IMR-90 (cell line): ENCODE data around the gene ADAMTSL5. TPM values are rescaled to one million over a fixed set of nuclear protein-coding genes. Genes with fewer than 3 reads are reported as not detected.

ENCODE experiments used
- ATAC-seq: fragments of 200-7000 bp; cut with Tn5 transposase; 2 replicates; pipeline ENCODE4 v1.9.1; 2020; ENCODE audit warnings: low read depth, mild to moderate bottlenecking, moderate library complexity
- BruUV-seq: library from RNA; stranded (reverse); fragments of 400-500 nt; replicated peaks from 2 replicates; lab custom pipeline; 2021; lab: Mats Ljungman, UMichigan
- CTCF ChIA-PET: fragments of 300-600 bp; formaldehyde crosslinking; extraction: SDS; loops from one replicate; lab custom pipeline; 2021; ENCODE audit warnings: antibody characterized with exemption; lab: Yijun Ruan, JAX
- POLR2A ChIA-PET: fragments of 300-600 bp; sonication (Branson Sonifier 250); formaldehyde crosslinking; loops from one replicate; lab custom pipeline; 2022; ENCODE audit warnings: antibody characterized with exemption; ENCODE audit not compliant: unreplicated experiment; lab: Charles Lee
- DNase-seq: peaks from one replicate; pipeline ENCODE4 v3.0.0; 2013
- H2AFZ ChIP-seq: replicated peaks from 2 replicates; pipeline ENCODE3; 2013; ENCODE audit warnings: low read length, mild to moderate bottlenecking; ENCODE audit not compliant: poor library complexity
- H2AK5ac ChIP-seq: 2 replicates; pipeline ENCODE4 v1.6.1; 2013; ENCODE audit warnings: low read depth, low read length, inconsistent platforms
- H2AK9ac ChIP-seq: replicated peaks from 2 replicates; pipeline ENCODE3; 2013; ENCODE audit warnings: mild to moderate bottlenecking, low read depth, low read length, moderate library complexity; ENCODE audit not compliant: poor library complexity
- H2BK120ac ChIP-seq: 2 replicates; pipeline ENCODE4 v1.6.1; 2013; ENCODE audit warnings: low read depth, low read length, inconsistent platforms
- H2BK15ac ChIP-seq: 3 replicates; pipeline ENCODE4 v1.6.1; 2013; ENCODE audit warnings: low read depth, low read length, inconsistent platforms
- H2BK20ac ChIP-seq: 2 replicates; pipeline ENCODE4 v1.6.1; 2013; ENCODE audit warnings: low read depth, mild to moderate bottlenecking, inconsistent platforms, low read length, moderate library complexity
- H2BK5ac ChIP-seq: 2 replicates; pipeline ENCODE4 v1.6.1; 2013; ENCODE audit warnings: mild to moderate bottlenecking, low read depth, low read length, inconsistent platforms; ENCODE audit not compliant: poor library complexity, severe bottlenecking
- H3K14ac ChIP-seq: replicated peaks from 2 replicates; pipeline ENCODE4 v1.6.1; 2013; ENCODE audit warnings: low read depth, low read length, inconsistent platforms
- H3K18ac ChIP-seq: 2 replicates; pipeline ENCODE4 v1.6.1; 2013; ENCODE audit warnings: low read depth, low read length, control low read depth
- H3K23ac ChIP-seq: 2 replicates; pipeline ENCODE4 v1.6.1; 2013; ENCODE audit warnings: low read depth, low read length, inconsistent platforms
- H3K27ac ChIP-seq: 2 replicates; pipeline ENCODE4 v1.5.1; 2013; ENCODE audit warnings: mild to moderate bottlenecking, control low read depth, low read length; ENCODE audit not compliant: insufficient read depth
- H3K27me3 ChIP-seq: 2 replicates; pipeline ENCODE4 v1.6.1; 2013; ENCODE audit warnings: low read length; ENCODE audit not compliant: control insufficient read depth, insufficient read depth
- H3K36me3 ChIP-seq: 2 replicates; pipeline ENCODE4 v1.6.1; 2013; ENCODE audit warnings: low read length, mixed read lengths; ENCODE audit not compliant: control insufficient read depth, insufficient read depth
- H3K4ac ChIP-seq: 2 replicates; pipeline ENCODE4 v1.6.1; 2013; ENCODE audit warnings: low read depth, low read length, inconsistent platforms
- H3K4me1 ChIP-seq: 2 replicates; pipeline ENCODE4 v1.6.1; 2013; ENCODE audit warnings: low read length, mixed read lengths; ENCODE audit not compliant: control insufficient read depth, insufficient read depth
- H3K4me2 ChIP-seq: 2 replicates; pipeline ENCODE4 v1.6.1; 2013; ENCODE audit warnings: low read depth, mild to moderate bottlenecking, control low read depth, low read length, moderate library complexity
- H3K4me3 ChIP-seq: 2 replicates; pipeline ENCODE4 v1.5.1; 2013; ENCODE audit warnings: low read depth, mild to moderate bottlenecking, control low read depth, low read length, moderate library complexity; ENCODE audit not compliant: insufficient read depth
- H3K56ac ChIP-seq: 2 replicates; pipeline ENCODE4 v1.6.1; 2013; ENCODE audit warnings: low read length, inconsistent platforms; ENCODE audit not compliant: insufficient read depth; ENCODE audit errors: extremely low read depth
- H3K79me1 ChIP-seq, 2 experiments: 2 replicates each; pipeline ENCODE4 v1.6.1; 2013; ENCODE audit warnings: low read length in 2 of 2, inconsistent platforms in 1 of 2, low read depth in 1 of 2
- H3K9ac ChIP-seq: 2 replicates; pipeline ENCODE4 v1.6.1; 2013; ENCODE audit warnings: low read depth, low read length, control low read depth
- H3K9me1 ChIP-seq: 2 replicates; pipeline ENCODE4 v1.6.1; 2013; ENCODE audit warnings: low read length, inconsistent platforms; ENCODE audit not compliant: insufficient read depth
- H3K9me3 ChIP-seq: 2 replicates; pipeline ENCODE4 v1.6.1; 2013; ENCODE audit warnings: low read length; ENCODE audit not compliant: control insufficient read depth, insufficient read depth
- H4K20me1 ChIP-seq: 2 replicates; pipeline ENCODE4 v1.6.1; 2013; ENCODE audit warnings: low read length, inconsistent platforms; ENCODE audit not compliant: insufficient read depth
- H4K5ac ChIP-seq: 2 replicates; pipeline ENCODE4 v1.6.1; 2013; ENCODE audit warnings: mild to moderate bottlenecking, low read depth, low read length, control low read depth
- H4K8ac ChIP-seq, 2 experiments: 2 replicates each; pipeline ENCODE4 v1.6.1; 2013; ENCODE audit warnings: low read depth in 2 of 2, low read length in 2 of 2, control low read depth in 1 of 2, inconsistent platforms in 1 of 2
- H4K91ac ChIP-seq: 2 replicates; pipeline ENCODE4 v1.6.1; 2013; ENCODE audit warnings: low read depth, low read length, inconsistent platforms; ENCODE audit not compliant: insufficient read depth
- BHLHE40 ChIP-seq: fragments of 150-350 bp; IDR thresholded peaks from 2 replicates; pipeline ENCODE4 v1.6.1; 2016; ENCODE audit warnings: mild to moderate bottlenecking, low read depth, low read length
- CHD1 ChIP-seq: IDR thresholded peaks from 2 replicates; pipeline ENCODE4 v1.6.1; 2012; ENCODE audit warnings: low read depth, low read length, improper control_type of control experiment
- FOS ChIP-seq: fragments of 150-350 bp; IDR thresholded peaks from 2 replicates; pipeline ENCODE4 v1.6.1; 2016; ENCODE audit warnings: low read depth, low read length
- MAFK ChIP-seq: IDR thresholded peaks from 2 replicates; pipeline ENCODE4 v1.6.1; 2012; ENCODE audit warnings: low read depth, low read length, improper control_type of control experiment
- MAZ ChIP-seq: IDR thresholded peaks from 2 replicates; pipeline ENCODE4 v1.6.1; 2012; ENCODE audit warnings: low read depth, mild to moderate bottlenecking, low read length, improper control_type of control experiment, moderate library complexity, borderline replicate concordance
- MXI1 ChIP-seq: IDR thresholded peaks from 2 replicates; pipeline ENCODE4 v1.6.1; 2012; ENCODE audit warnings: low read depth, mild to moderate bottlenecking, low read length, moderate library complexity, borderline replicate concordance
- NFE2L2 ChIP-seq: fragments of 150-350 bp; IDR thresholded peaks from 2 replicates; pipeline ENCODE4 v1.6.1; 2016; ENCODE audit warnings: low read depth, mild to moderate bottlenecking, low read length
- POLR2A ChIP-seq: IDR thresholded peaks from 2 replicates; pipeline ENCODE4 v1.6.1; 2012; ENCODE audit warnings: mild to moderate bottlenecking, low read depth, low read length
- RAD21 ChIP-seq: IDR thresholded peaks from 2 replicates; pipeline ENCODE4 v1.6.1; 2012; ENCODE audit warnings: low read length, improper control_type of control experiment
- RCOR1 ChIP-seq: IDR thresholded peaks from 2 replicates; pipeline ENCODE4 v1.6.1; 2012; ENCODE audit warnings: mild to moderate bottlenecking, low read length, improper control_type of control experiment; ENCODE audit not compliant: insufficient replicate concordance
- RFX5 ChIP-seq: IDR thresholded peaks from 2 replicates; pipeline ENCODE4 v1.8.0; 2012; ENCODE audit warnings: low read depth, mild to moderate bottlenecking, low read length, moderate library complexity
- SMC3 ChIP-seq: fragments of 150-350 bp; IDR thresholded peaks from 2 replicates; pipeline ENCODE4 v1.6.1; 2016; ENCODE audit warnings: low read depth, mild to moderate bottlenecking, antibody characterized with exemption, low read length, moderate library complexity
- WGBS, 2 experiments: methylation state at CpG; one replicate each; pipeline versions ENCODE4 v1.1.5 to v1.1.7; 2013; ENCODE audit warnings: missing lambda C conversion rate in 2 of 2; ENCODE audit not compliant: insufficient read length in 1 of 2; ENCODE audit errors: extremely low coverage in 2 of 2; 5-methylcytosine and 5-hydroxymethylcytosine counted together
- dilution Hi-C: fragments of 300-500 bp; cut with HindIII; formaldehyde crosslinking; loops from one replicate; pipeline ENCODE4 v1.14.3; 2018; ENCODE audit warnings: low sequenced_read_pairs; ENCODE audit not compliant: unreplicated experiment
- in situ Hi-C: fragments of 300-500 bp; cut with MboI; formaldehyde crosslinking; loops from 3 replicates; pipeline ENCODE4 v1.14.3; 2019; ENCODE audit warnings: low sequenced_read_pairs, inconsistent platforms, mixed read lengths
- intact Hi-C: fragments of 100-400 bp; cut with micrococcal nuclease; formaldehyde crosslinking; loops from 2 replicates; pipeline ENCODE4 v1.10.0; 2022
- polyA plus RNA-seq, 3 experiments: library from polyadenylated mRNA; depleted of rRNA; stranded (reverse); fragments of >200 nt; gene quantifications; 2 replicates each; pipeline ENCODE4 v1.2.3, GENCODE V29; 2012; ENCODE audit warnings: low replicate concordance in 1 of 3
- total RNA-seq: library from RNA; depleted of rRNA; stranded (reverse); fragments of >200 nt; gene quantifications from 2 replicates; pipeline ENCODE4 v1.2.3, GENCODE V29; 2012
- TF ChIP-seq, protein P1 (sequence below): conservative IDR thresholded peaks from 2 replicates; pipeline ENCODE4 v1.5.1; 2012; ENCODE audit warnings: mild to moderate bottlenecking, low read depth, low read length, improper control_type of control experiment
- TF ChIP-seq, protein P2 (sequence below): fragments of 150-350 bp; IDR thresholded peaks from 2 replicates; pipeline ENCODE4 v1.6.1; 2017; ENCODE audit warnings: mild to moderate bottlenecking, antibody characterized with exemption, low read length, low read depth

The ADAMTSL5 gene
- total and polyA plus RNA-seq, 2 of the 4 experiments (the other 2 are of a cell fraction), result 0.90 to 10.8 TPM

DNA sequence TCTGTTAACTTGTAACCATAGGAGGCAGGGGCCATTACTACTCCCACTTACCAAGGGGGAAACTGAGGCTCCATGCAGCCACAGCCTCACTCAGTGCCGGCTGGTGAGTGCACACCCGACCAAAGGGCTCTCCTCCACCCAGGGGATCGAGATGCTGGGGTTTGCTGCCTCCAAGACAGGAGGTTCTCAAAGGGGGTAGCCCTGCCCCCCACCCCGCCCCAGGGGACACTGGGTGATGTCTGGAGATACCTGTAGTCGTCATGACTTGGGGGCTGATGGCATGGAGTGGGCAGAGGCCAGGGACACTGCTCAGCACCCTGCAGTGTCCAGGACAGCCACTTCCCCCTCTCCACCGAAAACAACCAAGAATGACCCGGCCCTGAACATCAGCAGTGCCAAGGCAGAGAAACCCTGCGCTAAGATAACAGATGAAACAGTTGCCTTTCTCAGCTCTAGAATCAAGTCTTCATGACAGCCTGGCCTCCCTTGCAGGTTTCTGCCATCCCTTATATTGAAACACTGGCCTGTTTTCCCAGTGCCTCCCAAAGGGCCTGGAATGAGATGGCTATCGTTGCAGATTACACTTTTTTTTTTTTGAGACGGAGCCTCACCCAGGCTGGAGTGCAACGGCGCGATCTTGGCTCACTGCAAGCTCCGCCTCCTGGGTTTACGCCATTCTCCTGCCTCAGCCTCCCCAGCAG lies 18.6 kb downstream of the ADAMTSL5 start:
- Histone ChIP-seq H3K9me3 (no peaks in the 10 kb centered on the region), H2AK5ac (no peak overlapping the region), H3K9me1 (no peaks in the 10 kb centered on the region), H3K4me1 (peaks cover 9% of the 10 kb centered on the region), H3K4ac (no peak overlapping the region), H2AFZ (no peak overlapping the region), H2BK20ac (no peak overlapping the region), H2AK9ac (no peak overlapping the region), H3K9ac (no peak overlapping the region), H3K56ac (no peak overlapping the region), H3K14ac (no peak overlapping the region), H4K8ac (no peak overlapping the region), H2BK5ac (no peak overlapping the region), H2BK120ac (no peak overlapping the region), H3K27ac (no peak overlapping the region), H3K79me1 (no peaks in the 10 kb centered on the region), H3K23ac (no peak overlapping the region), H4K20me1 (peaks cover 3% of the 10 kb centered on the region; the same call in 1 of the 2 replicates), H3K4me2 (no peak overlapping the region), H4K5ac (no peak overlapping the region), H3K36me3 (no peaks in the 10 kb centered on the region), H2BK15ac (no peak overlapping the region), H3K4me3 (no peak overlapping the region), H3K27me3 (peaks cover 13% of the 10 kb centered on the region; the same call in 1 of the 2 replicates), H3K18ac (no peak overlapping the region), H4K91ac (no peak overlapping the region)
- TF ChIP-seq RFX5 (no peak), MAZ (no peak), MXI1 (no peak), SMC3 (no peak), POLR2A (no peak), FOS (no peak), RCOR1 (no peak), MAFK (no peak), CHD1 (no peak), RAD21 (no peak), BHLHE40 (no peak), NFE2L2 (no peak)
- TF ChIP-seq, protein P1, sequence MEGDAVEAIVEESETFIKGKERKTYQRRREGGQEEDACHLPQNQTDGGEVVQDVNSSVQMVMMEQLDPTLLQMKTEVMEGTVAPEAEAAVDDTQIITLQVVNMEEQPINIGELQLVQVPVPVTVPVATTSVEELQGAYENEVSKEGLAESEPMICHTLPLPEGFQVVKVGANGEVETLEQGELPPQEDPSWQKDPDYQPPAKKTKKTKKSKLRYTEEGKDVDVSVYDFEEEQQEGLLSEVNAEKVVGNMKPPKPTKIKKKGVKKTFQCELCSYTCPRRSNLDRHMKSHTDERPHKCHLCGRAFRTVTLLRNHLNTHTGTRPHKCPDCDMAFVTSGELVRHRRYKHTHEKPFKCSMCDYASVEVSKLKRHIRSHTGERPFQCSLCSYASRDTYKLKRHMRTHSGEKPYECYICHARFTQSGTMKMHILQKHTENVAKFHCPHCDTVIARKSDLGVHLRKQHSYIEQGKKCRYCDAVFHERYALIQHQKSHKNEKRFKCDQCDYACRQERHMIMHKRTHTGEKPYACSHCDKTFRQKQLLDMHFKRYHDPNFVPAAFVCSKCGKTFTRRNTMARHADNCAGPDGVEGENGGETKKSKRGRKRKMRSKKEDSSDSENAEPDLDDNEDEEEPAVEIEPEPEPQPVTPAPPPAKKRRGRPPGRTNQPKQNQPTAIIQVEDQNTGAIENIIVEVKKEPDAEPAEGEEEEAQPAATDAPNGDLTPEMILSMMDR, result no peak
- TF ChIP-seq, protein P2, sequence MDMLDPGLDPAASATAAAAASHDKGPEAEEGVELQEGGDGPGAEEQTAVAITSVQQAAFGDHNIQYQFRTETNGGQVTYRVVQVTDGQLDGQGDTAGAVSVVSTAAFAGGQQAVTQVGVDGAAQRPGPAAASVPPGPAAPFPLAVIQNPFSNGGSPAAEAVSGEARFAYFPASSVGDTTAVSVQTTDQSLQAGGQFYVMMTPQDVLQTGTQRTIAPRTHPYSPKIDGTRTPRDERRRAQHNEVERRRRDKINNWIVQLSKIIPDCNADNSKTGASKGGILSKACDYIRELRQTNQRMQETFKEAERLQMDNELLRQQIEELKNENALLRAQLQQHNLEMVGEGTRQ, result no peak
- no peak for ATAC-seq
- dilution Hi-C loops, result no loop called here
- no peak for DNase-seq
- intact Hi-C loops, result no loop called here
- WGBS, 2 experiments, result 62% methylated on average over 11 of the region's 15 CpGs; no CpG with 5 or more reads in 1 of the 2 experiments
- CTCF ChIA-PET, result no interaction called here
- in situ Hi-C loops, result no loop called here
- no TSS peak for BruUV-seq
- POLR2A ChIA-PET, result no interaction called here
